CD4-positive, alpha-beta T cell (primary cell): ENCODE results near the gene TPGS1. TPM values are rescaled to one million over a fixed set of nuclear protein-coding genes. Genes with fewer than 3 reads are reported as not detected.

Experiments used
- ATAC-seq: fragments of 200-7000 bp; cut with Tn5 transposase; one replicate; pipeline ENCODE4 v1.10.0; 2022; ENCODE audit warnings: mild to moderate bottlenecking; ENCODE audit not compliant: poor library complexity
- CTCF ChIA-PET: fragments of 350-600 bp; sonication (Branson Sonifier 250); formaldehyde crosslinking; loops from one replicate; lab custom pipeline; 2021; ENCODE audit warnings: antibody characterized with exemption, inconsistent platforms; lab: Charles Lee
- POLR2A ChIA-PET: fragments of 350-600 bp; sonication (Branson Sonifier 250); formaldehyde crosslinking; loops from one replicate; lab custom pipeline; 2021; ENCODE audit warnings: antibody characterized with exemption, inconsistent platforms; lab: Charles Lee
- DNase-seq, 14 experiments: peaks; one replicate each; pipeline ENCODE4 v3.0.0-alpha.2; 2013 to 2020; ENCODE audit warnings: mixed read lengths in 2 of 14
- H3K27ac ChIP-seq, 2 donors: one replicate each; pipeline versions ENCODE4 v1.5.1 to v1.7.0; 2013; ENCODE audit warnings: low read length in 2 of 2, low read depth in 1 of 2, mild to moderate bottlenecking in 1 of 2
- H3K27me3 ChIP-seq, 2 experiments: 1 replicate in 1 of 2; 2 replicates in 1 of 2; pipeline versions ENCODE4 v1.6.1 to v1.7.0; 2013; ENCODE audit warnings: low read length in 2 of 2, control low read depth in 1 of 2, mild to moderate bottlenecking in 1 of 2, moderate library complexity in 1 of 2; ENCODE audit not compliant: insufficient read depth in 2 of 2, control insufficient read depth in 1 of 2
- H3K36me3 ChIP-seq: one replicate; pipeline ENCODE4 v1.6.1; 2013; ENCODE audit warnings: low read length, control low read depth; ENCODE audit not compliant: insufficient read depth
- H3K4me1 ChIP-seq: one replicate; pipeline ENCODE4 v1.6.1; 2013; ENCODE audit warnings: low read length, control low read depth; ENCODE audit not compliant: insufficient read depth
- H3K4me3 ChIP-seq: one replicate; pipeline ENCODE4 v1.5.1; 2013; ENCODE audit warnings: mild to moderate bottlenecking, low read length, moderate library complexity
- H3K9me3 ChIP-seq, 2 experiments: 1 replicate in 1 of 2; 2 replicates in 1 of 2; pipeline versions ENCODE4 v1.6.1 to v1.7.0; 2013; ENCODE audit warnings: low read length in 2 of 2, mild to moderate bottlenecking in 2 of 2, control low read depth in 1 of 2, moderate library complexity in 1 of 2; ENCODE audit not compliant: control insufficient read depth in 1 of 2, insufficient read depth in 1 of 2
- H3K27ac Mint-ChIP-seq: one replicate; pipeline ENCODE4 v1.8.0; 2020; ENCODE audit warnings: mixed read lengths
- H3K27me3 Mint-ChIP-seq: one replicate; pipeline ENCODE4 v1.8.0; 2021; ENCODE audit warnings: mixed read lengths
- H3K36me3 Mint-ChIP-seq: one replicate; pipeline ENCODE4 v1.8.0; 2021; ENCODE audit warnings: low read depth, mixed read lengths
- H3K4me1 Mint-ChIP-seq: one replicate; pipeline ENCODE4 v1.8.0; 2021; ENCODE audit warnings: low read depth, mixed read lengths
- H3K4me3 Mint-ChIP-seq: one replicate; pipeline ENCODE4 v1.8.0; 2020; ENCODE audit warnings: mild to moderate bottlenecking, mixed read lengths
- H3K9me3 Mint-ChIP-seq: one replicate; pipeline ENCODE4 v1.8.0; 2020; ENCODE audit warnings: mixed read lengths
- CTCF ChIP-seq: fragments of 200-600 bp; IDR thresholded peaks from one replicate; pipeline ENCODE4 v1.8.0; 2022; ENCODE audit warnings: antibody characterized with exemption, mild to moderate bottlenecking
- intact Hi-C, 2 experiments: fragments of 100-400 bp; cut with DNase I in 1 of 2; cut with micrococcal nuclease in 1 of 2; formaldehyde crosslinking; loops; one replicate each; pipeline versions ENCODE4 v1.15.1 to v1.9.0; 2023 to 2025; cut with DNase I, micrococcal nuclease
- total RNA-seq, 174 experiments: library from RNA in 2 of 174; stranded (reverse) in 2 of 174; gene quantifications; one replicate each; pipeline ENCODE4 v1.2.3 and lab custom pipeline; 2021 to 2026

The TPGS1 gene
- total RNA-seq, 2 experiments from 2014 or later, result 17.2 to 18.2 TPM

GRCh38 chr19:510606-511100 lies 3.4 kb downstream of the TPGS1 start:
- peak; percentile 99 for TF ChIP-seq CTCF
- Histone ChIP-seq H3K4me3 (peak overlapping the region; percentile 50), H3K36me3 (peaks cover 12% of the 10 kb centered on the region), H3K4me1 (peaks cover 87% of the 10 kb centered on the region), H3K27ac (peak overlapping the region; percentile 95 to 97), H3K9me3 (peaks cover 0 to 6% of the 10 kb centered on the region in 2 experiments), H3K27me3 (no peaks in the 10 kb centered on the region)
- H3K36me3 Mint-ChIP-seq, result peaks cover 17% of the 10 kb centered on the region
- peak; percentile 85 to 97 (median 92) for DNase-seq
- CTCF ChIA-PET, result interaction anchor here (0.7 to 2.3 kb wide), 26 partner anchors 8 to 244 kb away, joined by 3 to 58 read pairs (median 7); partner anchors contain the start of genes BSG, C2CD4C, CDC34 and MADCAM1
- peak overlapping the region; percentile 90 for H3K4me3 Mint-ChIP-seq
- intact Hi-C loops, result loop anchor here (1.0 to 2.0 kb wide), 3 partner anchors 20 to 62 kb away; partner anchors contain the start of genes CDC34 (in 2 of the 2) and BSG (in 1 of the 2)
- no peaks in the 10 kb centered on the region for H3K9me3 Mint-ChIP-seq
- peak; percentile 50 for ATAC-seq
- POLR2A ChIA-PET, result interaction anchor here (0.7 to 3.7 kb wide), 13 partner anchors 10 to 382 kb away, joined by 3 to 75 read pairs (median 6); partner anchors contain the start of genes BSG, CDC34, MED16 and POLRMT
- H3K27ac Mint-ChIP-seq, result peak overlapping the region; percentile 94
- peaks cover 49% of the 10 kb centered on the region for H3K4me1 Mint-ChIP-seq
- no peaks in the 10 kb centered on the region for H3K27me3 Mint-ChIP-seq

GRCh38 chr19:511101-511851 lies 4.0 kb downstream of the TPGS1 start:
- Histone ChIP-seq H3K4me1 (peaks cover 81% of the 10 kb centered on the region), H3K27me3 (no peaks in the 10 kb centered on the region), H3K27ac (peak overlapping the region; percentile 95 to 97), H3K4me3 (peak overlapping the region; percentile 50), H3K9me3 (peaks cover 0 to 6% of the 10 kb centered on the region in 2 experiments), H3K36me3 (peaks cover 12% of the 10 kb centered on the region)
- Mint-ChIP-seq H3K36me3 (peaks cover 17% of the 10 kb centered on the region), H3K27me3 (no peaks in the 10 kb centered on the region), H3K4me3 (peak overlapping the region; percentile 90), H3K27ac (peak overlapping the region; percentile 94), H3K4me1 (peaks cover 44% of the 10 kb centered on the region), H3K9me3 (no peaks in the 10 kb centered on the region)
- ChIA-PET CTCF (interaction anchor here (0.7 to 2.3 kb wide), 26 partner anchors 8 to 244 kb away, joined by 3 to 58 read pairs (median 7); partner anchors contain the start of genes BSG, C2CD4C, CDC34 and MADCAM1), POLR2A (interaction anchor here (0.7 to 3.7 kb wide), 15 partner anchors 9 to 1141 kb away, joined by 3 to 75 read pairs (median 5); partner anchors contain the start of genes BSG, CDC34, MED16 and PTBP1)
- ATAC-seq, result peak; percentile 59
- no peak for TF ChIP-seq CTCF
- peak; percentile 74 to 97 (median 85) for DNase-seq
- intact Hi-C loops, result loop anchor here (1.0 to 2.0 kb wide), 3 partner anchors 20 to 61 kb away; partner anchors contain the start of genes CDC34 (in 2 of the 2) and BSG (in 1 of the 2)

GRCh38 chr19:512547-513365 lies 5.5 kb downstream of the TPGS1 start:
- Histone ChIP-seq H3K4me1 (peaks cover 74% of the 10 kb centered on the region), H3K27ac (peak overlapping the region; percentile 95 to 97), H3K27me3 (no peaks in the 10 kb centered on the region), H3K9me3 (peaks cover 0 to 6% of the 10 kb centered on the region in 2 experiments), H3K4me3 (no peak overlapping the region), H3K36me3 (peaks cover 12% of the 10 kb centered on the region)
- POLR2A ChIA-PET, result interaction anchor here (3.7 kb wide), 1 partner anchor 8 kb away, joined by 35 read pairs; no protein-coding TSS in a partner anchor
- DNase-seq, result peak in 1 of 14 experiments; percentile 62
- Mint-ChIP-seq H3K9me3 (no peaks in the 10 kb centered on the region), H3K36me3 (peaks cover 11% of the 10 kb centered on the region), H3K27me3 (no peaks in the 10 kb centered on the region), H3K4me3 (no peak overlapping the region), H3K27ac (peak overlapping the region; percentile 94), H3K4me1 (peaks cover 40% of the 10 kb centered on the region)
- intact Hi-C loops, result no loop called here
- no peak for ATAC-seq
- TF ChIP-seq CTCF, result no peak
- CTCF ChIA-PET, result no interaction called here
